ENCODE results near the gene MGAT4B. TPM values are rescaled to one million over a fixed set of nuclear protein-coding genes. Genes with fewer than 3 reads are reported as not detected.

Gene MGAT4B
- total and polyA plus RNA-seq, 2 of the 13 experiments (the other 11 are each of a cell fraction or from before 2014, with no cell fraction given), result 93.5 to 130 TPM

GRCh38 chr5:179762079-179762780 is 44.4 kb downstream of the MGAT4B start (continued):
- TF ChIP-seq, protein P1, sequence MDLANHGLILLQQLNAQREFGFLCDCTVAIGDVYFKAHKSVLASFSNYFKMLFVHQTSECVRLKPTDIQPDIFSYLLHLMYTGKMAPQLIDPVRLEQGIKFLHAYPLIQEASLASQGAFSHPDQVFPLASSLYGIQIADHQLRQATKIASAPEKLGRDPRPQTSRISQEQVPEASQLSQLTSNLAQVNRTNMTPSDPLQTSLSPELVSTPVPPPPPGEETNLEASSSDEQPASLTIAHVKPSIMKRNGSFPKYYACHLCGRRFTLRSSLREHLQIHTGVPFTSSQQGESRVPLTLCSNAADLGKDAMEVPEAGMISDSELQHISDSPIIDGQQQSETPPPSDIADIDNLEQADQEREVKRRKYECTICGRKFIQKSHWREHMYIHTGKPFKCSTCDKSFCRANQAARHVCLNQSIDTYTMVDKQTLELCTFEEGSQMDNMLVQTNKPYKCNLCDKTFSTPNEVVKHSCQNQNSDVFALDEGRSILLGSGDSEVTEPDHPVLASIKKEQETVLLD (CRISPR knock-in tag; IDR thresholded peaks at IDR 0.05; ENCODE audit: low read depth), result no peak
- TF ChIP-seq HBP1 (CRISPR knock-in tag; IDR thresholded peaks at IDR 0.05; ENCODE audit: low read depth) (no peak), ZNF343 (CRISPR knock-in tag; IDR thresholded peaks at IDR 0.05) (no peak), KDM6A (CRISPR knock-in tag; IDR thresholded peaks at IDR 0.05; ENCODE audit: low read depth) (no peak), EZH2 (conservative IDR thresholded peaks at IDR 0.05; ENCODE audit: low read depth, low read length) (no peak), FIP1L1 (IDR thresholded peaks at IDR 0.05; ENCODE audit: borderline replicate concordance, insufficient read depth, low read depth, low read length) (no peak), WIZ (CRISPR knock-in tag; IDR thresholded peaks at IDR 0.05) (no peak), TAF1 (CRISPR knock-in tag; IDR thresholded peaks at IDR 0.05) (no peak), ZNF451 (CRISPR knock-in tag; IDR thresholded peaks at IDR 0.05) (no peak), MTF1 (CRISPR knock-in tag; IDR thresholded peaks at IDR 0.05) (no peak), STAG1 (CRISPR knock-in tag; IDR thresholded peaks at IDR 0.05) (no peak), ZBTB42 (CRISPR knock-in tag; IDR thresholded peaks at IDR 0.05) (no peak), HNRNPLL (IDR thresholded peaks at IDR 0.05; ENCODE audit: low read depth, low read length, poor library complexity, severe bottlenecking) (no peak), CBX1 (IDR thresholded peaks at IDR 0.05; ENCODE audit: low read depth) (no peak), ATAD3A (CRISPR knock-in tag; IDR thresholded peaks at IDR 0.05) (no peak), ZNF788 (CRISPR knock-in tag; IDR thresholded peaks at IDR 0.05; ENCODE audit: borderline replicate concordance) (peak; percentile 21; the same call in 1 of the 2 replicates), ZBED4 (CRISPR knock-in tag; IDR thresholded peaks at IDR 0.05; ENCODE audit: borderline replicate concordance) (no peak)
- TF ChIP-seq, protein P2, sequence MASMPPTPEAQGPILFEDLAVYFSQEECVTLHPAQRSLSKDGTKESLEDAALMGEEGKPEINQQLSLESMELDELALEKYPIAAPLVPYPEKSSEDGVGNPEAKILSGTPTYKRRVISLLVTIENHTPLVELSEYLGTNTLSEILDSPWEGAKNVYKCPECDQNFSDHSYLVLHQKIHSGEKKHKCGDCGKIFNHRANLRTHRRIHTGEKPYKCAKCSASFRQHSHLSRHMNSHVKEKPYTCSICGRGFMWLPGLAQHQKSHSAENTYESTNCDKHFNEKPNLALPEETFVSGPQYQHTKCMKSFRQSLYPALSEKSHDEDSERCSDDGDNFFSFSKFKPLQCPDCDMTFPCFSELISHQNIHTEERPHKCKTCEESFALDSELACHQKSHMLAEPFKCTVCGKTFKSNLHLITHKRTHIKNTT (CRISPR knock-in tag; IDR thresholded peaks at IDR 0.05), result no peak
- TF ChIP-seq, protein P3, sequence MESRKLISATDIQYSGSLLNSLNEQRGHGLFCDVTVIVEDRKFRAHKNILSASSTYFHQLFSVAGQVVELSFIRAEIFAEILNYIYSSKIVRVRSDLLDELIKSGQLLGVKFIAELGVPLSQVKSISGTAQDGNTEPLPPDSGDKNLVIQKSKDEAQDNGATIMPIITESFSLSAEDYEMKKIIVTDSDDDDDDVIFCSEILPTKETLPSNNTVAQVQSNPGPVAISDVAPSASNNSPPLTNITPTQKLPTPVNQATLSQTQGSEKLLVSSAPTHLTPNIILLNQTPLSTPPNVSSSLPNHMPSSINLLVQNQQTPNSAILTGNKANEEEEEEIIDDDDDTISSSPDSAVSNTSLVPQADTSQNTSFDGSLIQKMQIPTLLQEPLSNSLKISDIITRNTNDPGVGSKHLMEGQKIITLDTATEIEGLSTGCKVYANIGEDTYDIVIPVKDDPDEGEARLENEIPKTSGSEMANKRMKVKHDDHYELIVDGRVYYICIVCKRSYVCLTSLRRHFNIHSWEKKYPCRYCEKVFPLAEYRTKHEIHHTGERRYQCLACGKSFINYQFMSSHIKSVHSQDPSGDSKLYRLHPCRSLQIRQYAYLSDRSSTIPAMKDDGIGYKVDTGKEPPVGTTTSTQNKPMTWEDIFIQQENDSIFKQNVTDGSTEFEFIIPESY (CRISPR knock-in tag; IDR thresholded peaks at IDR 0.05), result peak; percentile 89

All from HepG2 (cell line).